ENCODE data around the gene RANBP3. TPM values are rescaled to one million over a fixed set of nuclear protein-coding genes. Genes with fewer than 3 reads are reported as not detected.

Gene RANBP3
- total and polyA plus RNA-seq, 2 of the 8 experiments (the other 6 are each of a cell fraction or from before 2014, with no cell fraction given) = 95.4 to 122 TPM

- TF ChIP-seq SP2 (IDR thresholded peaks at IDR 0.05; ENCODE audit: low read length) = no peak
- no peak for TF ChIP-seq SP1 (IDR thresholded peaks at IDR 0.05; ENCODE audit: low read depth, low read length)
- TF ChIP-seq POLR2AphosphoS5 (IDR thresholded peaks at IDR 0.05; ENCODE audit: low read depth, low read length) = no peak
- TF ChIP-seq TAF1 (IDR thresholded peaks at IDR 0.05; ENCODE audit: low read depth, low read length) = no peak
- no peak for TF ChIP-seq USF2 (IDR thresholded peaks at IDR 0.05; ENCODE audit: low read length)
- no peak for TF ChIP-seq ZNF274 (IDR thresholded peaks at IDR 0.05; ENCODE audit: borderline replicate concordance, extremely low read depth, low read length)
Measured at GRCh38 chr19:5956728-5957127, 21.2 kb downstream of the RANBP3 start (continued).

Data from H1 (cell line).